AG09309 (cell line): ENCODE results near the gene ABCB4.
"Not testable (repeated sequence)": the region's sequence is repeated elsewhere in the genome, so short reads cannot be mapped to it uniquely, and the experiment has no call there.

ENCODE experiments used
- DNase-seq: peaks from one replicate; pipeline ENCODE4 v3.0.0-alpha.2; 2010; ENCODE audit warnings: low read depth
- H3K4me3 ChIP-seq: 2 replicates; pipeline ENCODE4 v1.5.1; 2011; ENCODE audit warnings: mild to moderate bottlenecking, low read depth, low read length, moderate library complexity; ENCODE audit not compliant: control insufficient read depth
- CTCF ChIP-seq: IDR thresholded peaks from 2 replicates; pipeline ENCODE4 v1.5.1; 2011; ENCODE audit warnings: mild to moderate bottlenecking, low read depth, low read length, inconsistent platforms; ENCODE audit not compliant: insufficient read depth, control insufficient read depth; ENCODE audit errors: missing control alignments

Gene ABCB4

GRCh38 chr7:87471473-87471872 lies 4.0 kb downstream of the ABCB4 start:
- no peak for DNase-seq
- no peak for TF ChIP-seq CTCF
- no peak overlapping the region for H3K4me3 ChIP-seq

GRCh38 chr7:87469204-87469603 lies 6.3 kb downstream of the ABCB4 start:
- not testable (repeated sequence) for H3K4me3 ChIP-seq, DNase-seq

- H3K4me3 ChIP-seq, DNase-seq: not testable (repeated sequence)
Measured at GRCh38 chr7:87465534-87465880, 10.0 kb downstream of the ABCB4 start.

- H3K4me3 ChIP-seq, DNase-seq: not testable (repeated sequence)
Measured at GRCh38 chr7:87464830-87465533, 10.5 kb downstream of the ABCB4 start.

GRCh38 chr7:87463982-87464381 lies 11.5 kb downstream of the ABCB4 start:
- no peak for TF ChIP-seq CTCF
- no peak for DNase-seq
- no peak overlapping the region for H3K4me3 ChIP-seq

- DNase-seq, H3K4me3 ChIP-seq: not testable (repeated sequence)
Measured at GRCh38 chr7:87460444-87460843, 15.0 kb downstream of the ABCB4 start.

- DNase-seq, result no peak
- H3K4me3 ChIP-seq, result no peak overlapping the region
- no peak for TF ChIP-seq CTCF
Measured at GRCh38 chr7:87459941-87460340, 15.5 kb downstream of the ABCB4 start.

- no peak for TF ChIP-seq CTCF
- no peak for DNase-seq
Measured at GRCh38 chr7:87458148-87458547, 17.3 kb downstream of the ABCB4 start.

GRCh38 chr7:87456247-87456646 lies 19.2 kb downstream of the ABCB4 start:
- H3K4me3 ChIP-seq, result no peak overlapping the region
- no peak for TF ChIP-seq CTCF
- DNase-seq, result no peak

More at GRCh38 chr7:87458148-87458547, 17.3 kb downstream of the ABCB4 start:
- H3K4me3 ChIP-seq, result no peak overlapping the region
